ENCODE data around the gene PPIH. TPM values are rescaled to one million over a fixed set of nuclear protein-coding genes. Genes with fewer than 3 reads are reported as not detected.

The PPIH gene
- total and polyA plus RNA-seq, 10 of the 15 experiments (the other 5 are each of a cell fraction or from before 2014, with no cell fraction given): 75.1 to 172 (median 122) TPM

DNA sequence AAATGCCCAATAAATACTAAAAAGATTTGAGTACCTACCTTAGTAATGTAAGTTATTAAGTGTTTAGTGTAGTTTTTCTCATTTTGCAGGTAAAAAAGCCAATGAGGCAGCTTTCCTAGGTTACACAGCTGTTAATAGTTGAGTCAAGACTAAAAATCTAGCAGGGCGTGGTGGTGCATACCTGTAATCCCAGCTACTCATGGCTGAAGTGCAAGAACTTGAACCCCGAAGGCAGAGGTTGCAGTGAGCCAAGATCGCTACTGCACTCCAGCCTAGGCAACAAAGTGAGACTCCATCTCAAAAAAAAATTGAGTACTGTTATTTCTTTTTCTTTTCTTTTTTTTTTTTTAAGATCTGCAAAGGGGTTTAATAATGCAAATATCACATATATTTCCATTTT is 31.7 kb downstream of the PPIH start:
- Histone ChIP-seq H3K9ac (ENCODE audit: control insufficient read depth, insufficient read depth, low read length) (no peak overlapping the region), H4K20me1 (ENCODE audit: control insufficient read depth, insufficient read depth) (peaks cover 5% of the 10 kb centered on the region; the same call in 1 of the 2 replicates), H3K36me3 (ENCODE audit: control insufficient read depth in 2 of 2, insufficient read depth in 2 of 2, low read length in 1 of 2) (peaks cover 0 to 30% of the 10 kb centered on the region in 2 experiments; a peak in 3 of 4 replicates), H2AFZ (ENCODE audit: control insufficient read depth, low read depth, low read length) (no peak overlapping the region), H3K4me2 (ENCODE audit: control insufficient read depth, insufficient read depth) (peak overlapping the region; percentile 78), H3K27me3 (replicated peaks in 1 of 2; ENCODE audit: control insufficient read depth in 2 of 2, insufficient read depth in 2 of 2, low read length in 1 of 2) (no peaks in the 10 kb centered on the region), H3K4me1 (ENCODE audit: control insufficient read depth, insufficient read depth, low read length) (peaks cover 15% of the 10 kb centered on the region), H3K79me2 (ENCODE audit: control insufficient read depth, insufficient read depth, low read length) (peaks cover 97% of the 10 kb centered on the region), H3K27ac (ENCODE audit: control insufficient read depth, insufficient read depth) (no peak overlapping the region), H3K9me3 (replicated peaks; ENCODE audit: control insufficient read depth, insufficient read depth, low read length) (no peaks in the 10 kb centered on the region; the same call in 2 of the 3 replicates), H3K4me3 (0 out of 2 replicates have a peak overlapping the region, but pooled peaks have one; percentile 10)
- no peak for DNase-seq (ENCODE audit: low read depth, low spot score)
- CTCF ChIA-PET: interaction anchor here (0.7 to 2.4 kb wide), 9 partner anchors 9 to 384 kb away, joined by 3 to 11 read pairs (median 4); no protein-coding TSS in a partner anchor
- no TSS peak for BruUV-seq (replicated peaks)
- RAD21 ChIA-PET (ENCODE audit: unreplicated experiment): interaction anchor here (0.6 to 1.9 kb wide), 4 partner anchors 32 to 701 kb away, joined by 3 to 7 read pairs (median 4); partner anchors contain the start of genes C1orf50, P3H1 and PPIH
- TF ChIP-seq RB1 (IDR thresholded peaks at IDR 0.05; ENCODE audit: borderline replicate concordance) (no peak), SMARCA5 (IDR thresholded peaks at IDR 0.05) (no peak), POLR2AphosphoS5 (IDR thresholded peaks at IDR 0.05; ENCODE audit: low read length) (peak; percentile 48; the same call in 1 of the 2 replicates), MTA3 (IDR thresholded peaks at IDR 0.05; ENCODE audit: borderline replicate concordance, low read length) (no peak)
- peak; percentile 17; the same call in 1 of the 3 replicates for ATAC-seq
- intact Hi-C loops (cut with micrococcal nuclease; ENCODE audit: unreplicated experiment): no loop called here
- no peak for FAIRE-seq
- 40% methylated on average over 3 of the region's 3 CpGs for WGBS (ENCODE audit: insufficient coverage, insufficient replicate concordance, low lambda C conversion rate, missing lambda C conversion rate)
- POLR2A ChIA-PET: interaction anchor here (1.7 kb wide), 1 partner anchor 32 kb away, joined by 4 read pairs; the partner anchor contains the start of gene PPIH
- in situ Hi-C loops (cut with MboI): no loop called here
- SMC1A ChIA-PET (ENCODE audit: uncharacterized antibody, unreplicated experiment): interaction anchor here (1.0 to 2.5 kb wide), 10 partner anchors 8 to 356 kb away, joined by 3 to 8 read pairs (median 4); partner anchors contain the start of genes PPIH and YBX1

DNA sequence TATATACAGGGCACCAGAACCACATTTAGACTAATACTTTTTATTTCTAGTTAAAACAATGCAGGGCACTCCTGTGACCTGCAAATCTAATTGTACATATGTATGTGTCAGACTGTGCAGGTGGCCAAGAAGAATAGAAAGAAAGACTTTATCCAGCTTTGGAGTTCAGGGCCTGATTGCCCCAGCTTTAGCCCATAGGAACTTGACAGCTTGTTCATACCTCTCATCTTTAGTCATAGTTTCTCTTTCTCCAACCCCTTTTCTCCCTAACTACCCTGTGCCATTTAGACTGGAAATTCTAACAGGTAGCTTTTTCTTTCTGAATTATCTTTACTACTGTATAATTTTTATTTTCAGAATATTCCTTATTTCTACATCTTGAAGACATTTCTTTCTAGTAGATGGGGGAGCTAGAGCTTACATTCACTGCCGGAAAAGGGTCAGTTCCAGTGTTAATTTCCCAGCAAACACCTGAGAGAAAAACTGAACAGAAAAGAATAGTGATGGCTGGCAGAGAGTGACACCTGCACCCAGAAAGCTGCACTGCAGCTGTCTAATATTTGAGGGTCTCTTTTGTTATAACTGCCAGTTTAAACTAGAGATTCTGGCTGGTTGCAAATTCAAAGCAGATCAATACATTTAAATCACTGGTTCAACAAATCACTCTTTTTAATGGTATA is 32.4 kb downstream of the PPIH start:
- DNase-seq (ENCODE audit: low read depth, low spot score) (no peak), ATAC-seq (peak; percentile 45), FAIRE-seq (no peak)
- CTCF ChIA-PET: interaction anchor here (0.6 to 2.4 kb wide), 19 partner anchors 10 to 383 kb away, joined by 3 to 12 read pairs (median 4); partner anchors contain the start of genes P3H1 and PPIH
- H3K4me3 ChIP-seq: peak overlapping the region; percentile 30; the same call in 1 of the 2 replicates
- RAD21 ChIA-PET (ENCODE audit: unreplicated experiment): interaction anchor here (0.6 to 3.0 kb wide), 8 partner anchors 9 to 700 kb away, joined by 3 to 24 read pairs (median 5); partner anchors contain the start of genes C1orf50, P3H1, PPIH and YBX1
- peaks cover 97% of the 10 kb centered on the region for H3K79me2 ChIP-seq (ENCODE audit: control insufficient read depth, insufficient read depth, low read length)
- POLR2A ChIA-PET: interaction anchor here (0.6 to 1.7 kb wide), 3 partner anchors 9 to 37 kb away, joined by 3 to 6 read pairs (median 4); partner anchors contain the start of genes PPIH and YBX1
- SMC1A ChIA-PET (ENCODE audit: uncharacterized antibody, unreplicated experiment): interaction anchor here (0.7 to 2.5 kb wide), 12 partner anchors 9 to 357 kb away, joined by 3 to 8 read pairs (median 4); partner anchors contain the start of genes PPIH and YBX1
- H3K27ac ChIP-seq (ENCODE audit: control insufficient read depth, insufficient read depth): no peak overlapping the region
- BruUV-seq (replicated peaks): no TSS peak
- H4K20me1 ChIP-seq (ENCODE audit: control insufficient read depth, insufficient read depth): peaks cover 5% of the 10 kb centered on the region; the same call in 1 of the 2 replicates
- in situ Hi-C loops (cut with MboI) (no loop called here), intact Hi-C loops (cut with micrococcal nuclease; ENCODE audit: unreplicated experiment) (no loop called here)
- no peaks in the 10 kb centered on the region for H3K27me3 ChIP-seq (replicated peaks in 1 of 2; ENCODE audit: control insufficient read depth in 2 of 2, insufficient read depth in 2 of 2, low read length in 1 of 2)
- peak overlapping the region; percentile 78 for H3K4me2 ChIP-seq (ENCODE audit: control insufficient read depth, insufficient read depth)
- H2AFZ ChIP-seq (ENCODE audit: control insufficient read depth, low read depth, low read length): no peak overlapping the region
- TF ChIP-seq, protein P1, sequence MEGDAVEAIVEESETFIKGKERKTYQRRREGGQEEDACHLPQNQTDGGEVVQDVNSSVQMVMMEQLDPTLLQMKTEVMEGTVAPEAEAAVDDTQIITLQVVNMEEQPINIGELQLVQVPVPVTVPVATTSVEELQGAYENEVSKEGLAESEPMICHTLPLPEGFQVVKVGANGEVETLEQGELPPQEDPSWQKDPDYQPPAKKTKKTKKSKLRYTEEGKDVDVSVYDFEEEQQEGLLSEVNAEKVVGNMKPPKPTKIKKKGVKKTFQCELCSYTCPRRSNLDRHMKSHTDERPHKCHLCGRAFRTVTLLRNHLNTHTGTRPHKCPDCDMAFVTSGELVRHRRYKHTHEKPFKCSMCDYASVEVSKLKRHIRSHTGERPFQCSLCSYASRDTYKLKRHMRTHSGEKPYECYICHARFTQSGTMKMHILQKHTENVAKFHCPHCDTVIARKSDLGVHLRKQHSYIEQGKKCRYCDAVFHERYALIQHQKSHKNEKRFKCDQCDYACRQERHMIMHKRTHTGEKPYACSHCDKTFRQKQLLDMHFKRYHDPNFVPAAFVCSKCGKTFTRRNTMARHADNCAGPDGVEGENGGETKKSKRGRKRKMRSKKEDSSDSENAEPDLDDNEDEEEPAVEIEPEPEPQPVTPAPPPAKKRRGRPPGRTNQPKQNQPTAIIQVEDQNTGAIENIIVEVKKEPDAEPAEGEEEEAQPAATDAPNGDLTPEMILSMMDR (IDR thresholded peaks at IDR 0.05 in 2 of 3, conservative IDR thresholded peaks at IDR 0.05 in 1 of 3; ENCODE audit: control insufficient read depth in 2 of 3, extremely low read depth in 1 of 3, insufficient read depth in 1 of 3, low read depth in 3 of 3, low read length in 3 of 3): peak; percentile 22 to 36 (median 26); a peak in 4 of 6 replicates
- TF ChIP-seq RAD21 (IDR thresholded peaks at IDR 0.05; ENCODE audit: insufficient read depth, low read depth, low read length) (peak; percentile 39), HCFC1 (IDR thresholded peaks at IDR 0.05; ENCODE audit: low read length) (no peak)
- no peaks in the 10 kb centered on the region; the same call in 2 of the 3 replicates for H3K9me3 ChIP-seq (replicated peaks; ENCODE audit: control insufficient read depth, insufficient read depth, low read length)
- no peak overlapping the region for H3K9ac ChIP-seq (ENCODE audit: control insufficient read depth, insufficient read depth, low read length)
- peaks cover 0 to 34% of the 10 kb centered on the region in 2 experiments; a peak in 3 of 4 replicates for H3K36me3 ChIP-seq (ENCODE audit: control insufficient read depth in 2 of 2, insufficient read depth in 2 of 2, low read length in 1 of 2)
- 0% methylated on average over 1 of the region's 1 CpG for WGBS (ENCODE audit: insufficient coverage, insufficient replicate concordance, low lambda C conversion rate, missing lambda C conversion rate)
- H3K4me1 ChIP-seq (ENCODE audit: control insufficient read depth, insufficient read depth, low read length): peaks cover 14% of the 10 kb centered on the region
